HG03196 (cell line): ENCODE results near the gene CYLD.
A peak's percentile ranks its signal among the peaks of the same experiment; 100 is the strongest.

Source experiments
- ATAC-seq: cut with Tn5 transposase; IDR thresholded peaks from one replicate; pipeline ENCODE4 v1.9.1; 2021; ENCODE audit not compliant: unreplicated experiment

The CYLD gene

GRCh38 chr16:50776037-50776436, 34.2 kb downstream of the CYLD start:
- no peak for ATAC-seq

GRCh38 chr16:50778284-50779163, 36.6 kb downstream of the CYLD start:
- ATAC-seq: no peak

- ATAC-seq: no peak
Observed at GRCh38 chr16:50781043-50781442, 39.2 kb downstream of the CYLD start.

- no peak for ATAC-seq
Observed at GRCh38 chr16:50781518-50781917, 39.6 kb downstream of the CYLD start.

- ATAC-seq: no peak
Observed at GRCh38 chr16:50789757-50790156, 47.9 kb downstream of the CYLD start.

- no peak for ATAC-seq
Observed at GRCh38 chr16:50791522-50791921, 49.6 kb downstream of the CYLD start.

GRCh38 chr16:50796829-50797228, 54.9 kb downstream of the CYLD start:
- no peak for ATAC-seq

- no peak for ATAC-seq
Observed at GRCh38 chr16:50797456-50797855, 55.6 kb downstream of the CYLD start.

- no peak for ATAC-seq
Observed at GRCh38 chr16:50800074-50800473, 58.2 kb downstream of the CYLD start.

- ATAC-seq: no peak
Observed at GRCh38 chr16:50801036-50801435, 59.1 kb downstream of the CYLD start.

GRCh38 chr16:50802000-50802399, 60.1 kb downstream of the CYLD start:
- no peak for ATAC-seq

- ATAC-seq: no peak
Observed at GRCh38 chr16:50802961-50803360, 61.1 kb downstream of the CYLD start.

- no peak for ATAC-seq
Observed at GRCh38 chr16:50804290-50804907, 62.5 kb downstream of the CYLD start.

GRCh38 chr16:50806099-50807062, 64.5 kb downstream of the CYLD start:
- ATAC-seq: peak; percentile 80

GRCh38 chr16:50808929-50809538, 67.1 kb downstream of the CYLD start:
- no peak for ATAC-seq

- no peak for ATAC-seq
Observed at GRCh38 chr16:50809561-50809960, 67.7 kb downstream of the CYLD start.

- ATAC-seq: no peak
Observed at GRCh38 chr16:50810241-50810965, 68.5 kb downstream of the CYLD start.

GRCh38 chr16:50812046-50812445, 70.2 kb downstream of the CYLD start:
- ATAC-seq: no peak

- no peak for ATAC-seq
Observed at GRCh38 chr16:50812876-50813466, 71.1 kb downstream of the CYLD start.

GRCh38 chr16:50814052-50814451, 72.2 kb downstream of the CYLD start:
- no peak for ATAC-seq
